ENCODE results near the gene LSM14B.

Gene LSM14B

GRCh38 chr20:62103508-62104233 lies 18.6 kb upstream of the LSM14B start:
- H3K4me3 ChIP-seq (replicated peaks; ENCODE audit: insufficient read depth, low read length) = no peak overlapping the region
- TF ChIP-seq GABPA (IDR thresholded peaks at IDR 0.05; ENCODE audit: low read depth) (no peak), CTCF (IDR thresholded peaks at IDR 0.05; ENCODE audit: insufficient read depth, low read length) (no peak), SPI1 (IDR thresholded peaks at IDR 0.05; ENCODE audit: borderline replicate concordance, low read depth) (no peak), POLR2AphosphoS5 (IDR thresholded peaks at IDR 0.05; ENCODE audit: low read depth) (no peak), REST (IDR thresholded peaks at IDR 0.05; ENCODE audit: insufficient replicate concordance, low read depth) (no peak)
- H3K27ac ChIP-seq (replicated peaks) = no peak overlapping the region
- H3K27me3 ChIP-seq (ENCODE audit: insufficient read depth, poor library complexity, severe bottlenecking) = no peaks in the 10 kb centered on the region
- no peak for DNase-seq (ENCODE audit: low read depth in 1 of 2, low spot score in 1 of 2)

GRCh38 chr20:62104234-62104789 lies 18.0 kb upstream of the LSM14B start:
- Histone ChIP-seq H3K27ac (replicated peaks) (no peak overlapping the region), H3K4me3 (replicated peaks; ENCODE audit: insufficient read depth, low read length) (no peak overlapping the region), H3K27me3 (ENCODE audit: insufficient read depth, poor library complexity, severe bottlenecking) (no peaks in the 10 kb centered on the region)
- no peak for DNase-seq (ENCODE audit: low read depth in 1 of 2, low spot score in 1 of 2)
- TF ChIP-seq CTCF (IDR thresholded peaks at IDR 0.05; ENCODE audit: insufficient read depth, low read length) (no peak), GABPA (IDR thresholded peaks at IDR 0.05; ENCODE audit: low read depth) (no peak), POLR2AphosphoS5 (IDR thresholded peaks at IDR 0.05; ENCODE audit: low read depth) (no peak), REST (IDR thresholded peaks at IDR 0.05; ENCODE audit: insufficient replicate concordance, low read depth) (no peak), SPI1 (IDR thresholded peaks at IDR 0.05; ENCODE audit: borderline replicate concordance, low read depth) (no peak)

GRCh38 chr20:62104791-62105345 lies 17.4 kb upstream of the LSM14B start:
- no peak for TF ChIP-seq REST (IDR thresholded peaks at IDR 0.05; ENCODE audit: insufficient replicate concordance, low read depth)
- TF ChIP-seq POLR2AphosphoS5 (IDR thresholded peaks at IDR 0.05; ENCODE audit: low read depth) = no peak
- no peak for TF ChIP-seq SPI1 (IDR thresholded peaks at IDR 0.05; ENCODE audit: borderline replicate concordance, low read depth)
- no peak for TF ChIP-seq CTCF (IDR thresholded peaks at IDR 0.05; ENCODE audit: insufficient read depth, low read length)
- TF ChIP-seq GABPA (IDR thresholded peaks at IDR 0.05; ENCODE audit: low read depth) = no peak
- no peaks in the 10 kb centered on the region for H3K27me3 ChIP-seq (ENCODE audit: insufficient read depth, poor library complexity, severe bottlenecking)
- no peak overlapping the region for H3K27ac ChIP-seq (replicated peaks)
- H3K4me3 ChIP-seq (replicated peaks; ENCODE audit: insufficient read depth, low read length) = no peak overlapping the region
- DNase-seq (ENCODE audit: low read depth in 1 of 2, low spot score in 1 of 2) = no peak
